ENCODE data around the gene TMEFF2.

TMEFF2 gene

DNA sequence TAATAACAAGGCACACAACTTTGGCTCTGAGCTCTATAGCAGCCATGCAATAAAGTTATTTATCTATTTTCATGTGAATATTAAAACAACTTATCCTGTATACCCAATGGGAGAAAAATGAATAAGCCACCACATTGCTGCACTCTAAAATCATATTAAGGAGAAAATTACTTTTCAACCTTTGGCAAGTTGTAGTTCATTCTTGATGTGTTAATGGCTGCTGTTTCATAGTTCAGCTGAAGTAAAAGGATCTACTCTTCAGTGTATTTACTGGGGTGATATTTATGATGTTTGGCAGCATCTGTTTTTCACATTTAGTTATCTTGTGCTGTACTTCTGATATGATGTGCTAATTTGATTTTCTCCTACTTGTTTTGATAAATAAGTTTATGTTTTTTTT lies 71.8 kb downstream of the TMEFF2 start:
- Histone ChIP-seq H3K4me2 (ENCODE audit: insufficient read depth, low read length, poor library complexity, severe bottlenecking) (no peak overlapping the region), H3K79me1 (ENCODE audit: low read depth, low read length) (no peaks in the 10 kb centered on the region), H4K8ac (ENCODE audit: low read depth, low read length) (no peak overlapping the region), H3K9me3 (replicated peaks in 1 of 2; ENCODE audit: control insufficient read depth in 2 of 2, insufficient read depth in 1 of 2, low read depth in 1 of 2, low read length in 2 of 2) (peaks cover 0 to 2% of the 10 kb centered on the region in 2 donors), H3K9ac (ENCODE audit: low read depth, low read length, poor library complexity) (no peak overlapping the region), H3K18ac (ENCODE audit: low read length) (no peak overlapping the region), H2BK5ac (ENCODE audit: low read length) (no peak overlapping the region), H3K36me3 (replicated peaks in 1 of 2; ENCODE audit: control insufficient read depth in 2 of 2, insufficient read depth in 2 of 2, low read length in 2 of 2) (no peaks in the 10 kb centered on the region), H3K14ac (ENCODE audit: low read length) (no peak overlapping the region), H3K23ac (ENCODE audit: low read depth, low read length, poor library complexity) (no peak overlapping the region), H3K27me3 (ENCODE audit: control insufficient read depth in 3 of 3, insufficient read depth in 3 of 3, low read depth in 1 of 3, low read length in 3 of 3) (no peaks in the 10 kb centered on the region), H3K4me1 (ENCODE audit: control insufficient read depth in 2 of 2, insufficient read depth in 1 of 2, low read depth in 1 of 2, low read length in 2 of 2) (no peaks in the 10 kb centered on the region), H3K4me3 (ENCODE audit: low read length in 2 of 2) (no peak overlapping the region), H2AFZ (ENCODE audit: low read length) (no peak overlapping the region), H2BK120ac (ENCODE audit: low read depth, low read length) (no peak overlapping the region), H3K27ac (replicated peaks; ENCODE audit: low read length) (no peak overlapping the region), H4K91ac (ENCODE audit: low read depth, low read length, poor library complexity) (no peak overlapping the region), H2BK12ac (ENCODE audit: low read length) (no peak overlapping the region), H3K4ac (ENCODE audit: low read length) (no peak overlapping the region), H2AK5ac (ENCODE audit: low read depth, low read length) (no peak overlapping the region), H2BK15ac (ENCODE audit: low read length) (no peak overlapping the region)
- no peak for DNase-seq (ENCODE audit: low spot score)

- peaks cover 3 to 4% of the 10 kb centered on the region in 2 donors for H3K9me3 ChIP-seq (replicated peaks in 1 of 2; ENCODE audit: control insufficient read depth in 2 of 2, insufficient read depth in 1 of 2, low read depth in 1 of 2, low read length in 2 of 2)
- H2BK15ac ChIP-seq (ENCODE audit: low read length) = no peak overlapping the region
- no peak overlapping the region for H2BK5ac ChIP-seq (ENCODE audit: low read length)
- H3K18ac ChIP-seq (ENCODE audit: low read length) = no peak overlapping the region
- no peak overlapping the region for H3K4me2 ChIP-seq (ENCODE audit: insufficient read depth, low read length, poor library complexity, severe bottlenecking)
- H4K91ac ChIP-seq (ENCODE audit: low read depth, low read length, poor library complexity) = no peak overlapping the region
- no peak overlapping the region for H3K27ac ChIP-seq (replicated peaks; ENCODE audit: low read length)
- no peak overlapping the region for H3K14ac ChIP-seq (ENCODE audit: low read length)
- H3K9ac ChIP-seq (ENCODE audit: low read depth, low read length, poor library complexity) = no peak overlapping the region
- no peaks in the 10 kb centered on the region for H3K79me1 ChIP-seq (ENCODE audit: low read depth, low read length)
- H4K8ac ChIP-seq (ENCODE audit: low read depth, low read length) = no peak overlapping the region
- no peak overlapping the region for H2BK120ac ChIP-seq (ENCODE audit: low read depth, low read length)
- no peaks in the 10 kb centered on the region for H3K36me3 ChIP-seq (replicated peaks in 1 of 2; ENCODE audit: control insufficient read depth in 2 of 2, insufficient read depth in 2 of 2, low read length in 2 of 2)
- H3K27me3 ChIP-seq (ENCODE audit: control insufficient read depth in 3 of 3, insufficient read depth in 3 of 3, low read depth in 1 of 3, low read length in 3 of 3) = no peaks in the 10 kb centered on the region
- no peak overlapping the region for H3K23ac ChIP-seq (ENCODE audit: low read depth, low read length, poor library complexity)
- H3K4ac ChIP-seq (ENCODE audit: low read length) = no peak overlapping the region
- no peaks in the 10 kb centered on the region for H3K4me1 ChIP-seq (ENCODE audit: control insufficient read depth in 2 of 2, insufficient read depth in 1 of 2, low read depth in 1 of 2, low read length in 2 of 2)
- H2AK5ac ChIP-seq (ENCODE audit: low read depth, low read length) = no peak overlapping the region
- no peak overlapping the region for H2BK12ac ChIP-seq (ENCODE audit: low read length)
- no peak for DNase-seq (ENCODE audit: low spot score)
- no peak overlapping the region for H3K4me3 ChIP-seq (ENCODE audit: low read length in 2 of 2)
- WGBS, 2 donors (ENCODE audit: extremely low coverage in 2 of 2, insufficient read length in 2 of 2, insufficient replicate concordance in 1 of 2) = no CpG with 5 or more reads among the region's 1 CpG
- no peak overlapping the region for H2AFZ ChIP-seq (ENCODE audit: low read length)
Observed at GRCh38 chr2:192122141-192122540, 72.6 kb downstream of the TMEFF2 start.

GRCh38 chr2:192119536-192119935 lies 75.2 kb downstream of the TMEFF2 start:
- Histone ChIP-seq H2BK15ac (ENCODE audit: low read length) (no peak overlapping the region), H3K36me3 (replicated peaks in 1 of 2; ENCODE audit: control insufficient read depth in 2 of 2, insufficient read depth in 2 of 2, low read length in 2 of 2) (no peaks in the 10 kb centered on the region), H3K14ac (ENCODE audit: low read length) (no peak overlapping the region), H2AFZ (ENCODE audit: low read length) (no peak overlapping the region), H3K27me3 (ENCODE audit: control insufficient read depth in 3 of 3, insufficient read depth in 3 of 3, low read depth in 1 of 3, low read length in 3 of 3) (no peaks in the 10 kb centered on the region), H2BK120ac (ENCODE audit: low read depth, low read length) (no peak overlapping the region), H3K23ac (ENCODE audit: low read depth, low read length, poor library complexity) (no peak overlapping the region), H3K18ac (ENCODE audit: low read length) (no peak overlapping the region), H3K27ac (replicated peaks; ENCODE audit: low read length) (no peak overlapping the region), H4K8ac (ENCODE audit: low read depth, low read length) (no peak overlapping the region), H2AK5ac (ENCODE audit: low read depth, low read length) (no peak overlapping the region), H2BK5ac (ENCODE audit: low read length) (no peak overlapping the region), H3K79me1 (ENCODE audit: low read depth, low read length) (no peaks in the 10 kb centered on the region), H2BK12ac (ENCODE audit: low read length) (no peak overlapping the region), H3K4me2 (ENCODE audit: insufficient read depth, low read length, poor library complexity, severe bottlenecking) (no peak overlapping the region), H3K4ac (ENCODE audit: low read length) (no peak overlapping the region), H3K9ac (ENCODE audit: low read depth, low read length, poor library complexity) (no peak overlapping the region), H3K4me3 (ENCODE audit: low read length in 2 of 2) (no peak overlapping the region), H3K9me3 (replicated peaks in 1 of 2; ENCODE audit: control insufficient read depth in 2 of 2, insufficient read depth in 1 of 2, low read depth in 1 of 2, low read length in 2 of 2) (peaks cover 3% of the 10 kb centered on the region in 2 donors), H3K4me1 (ENCODE audit: control insufficient read depth in 2 of 2, insufficient read depth in 1 of 2, low read depth in 1 of 2, low read length in 2 of 2) (no peaks in the 10 kb centered on the region), H4K91ac (ENCODE audit: low read depth, low read length, poor library complexity) (no peak overlapping the region)
- DNase-seq (ENCODE audit: low spot score) = no peak
- WGBS, 2 donors (ENCODE audit: extremely low coverage in 2 of 2, insufficient read length in 2 of 2, insufficient replicate concordance in 1 of 2) = no CpG with 5 or more reads among the region's 1 CpG

- H3K79me1 ChIP-seq (ENCODE audit: low read depth, low read length) = no peaks in the 10 kb centered on the region
- H3K18ac ChIP-seq (ENCODE audit: low read length) = no peak overlapping the region
- DNase-seq (ENCODE audit: low spot score) = no peak
- no CpG with 5 or more reads among the region's 2 CpGs for WGBS, 2 donors (ENCODE audit: extremely low coverage in 2 of 2, insufficient read length in 2 of 2, insufficient replicate concordance in 1 of 2)
- no peak overlapping the region for H2AK5ac ChIP-seq (ENCODE audit: low read depth, low read length)
- H3K27ac ChIP-seq (replicated peaks; ENCODE audit: low read length) = no peak overlapping the region
- H2BK12ac ChIP-seq (ENCODE audit: low read length) = no peak overlapping the region
- no peak overlapping the region for H3K4me3 ChIP-seq (ENCODE audit: low read length in 2 of 2)
- H3K9me3 ChIP-seq (replicated peaks in 1 of 2; ENCODE audit: control insufficient read depth in 2 of 2, insufficient read depth in 1 of 2, low read depth in 1 of 2, low read length in 2 of 2) = peaks cover 3% of the 10 kb centered on the region in 2 donors
- no peak overlapping the region for H3K14ac ChIP-seq (ENCODE audit: low read length)
- no peak overlapping the region for H3K4ac ChIP-seq (ENCODE audit: low read length)
- no peak overlapping the region for H3K23ac ChIP-seq (ENCODE audit: low read depth, low read length, poor library complexity)
- no peak overlapping the region for H2AFZ ChIP-seq (ENCODE audit: low read length)
- no peak overlapping the region for H2BK15ac ChIP-seq (ENCODE audit: low read length)
- no peaks in the 10 kb centered on the region for H3K36me3 ChIP-seq (replicated peaks in 1 of 2; ENCODE audit: control insufficient read depth in 2 of 2, insufficient read depth in 2 of 2, low read length in 2 of 2)
- no peaks in the 10 kb centered on the region for H3K4me1 ChIP-seq (ENCODE audit: control insufficient read depth in 2 of 2, insufficient read depth in 1 of 2, low read depth in 1 of 2, low read length in 2 of 2)
- no peak overlapping the region for H4K8ac ChIP-seq (ENCODE audit: low read depth, low read length)
- no peak overlapping the region for H3K9ac ChIP-seq (ENCODE audit: low read depth, low read length, poor library complexity)
- H2BK120ac ChIP-seq (ENCODE audit: low read depth, low read length) = no peak overlapping the region
- no peak overlapping the region for H3K4me2 ChIP-seq (ENCODE audit: insufficient read depth, low read length, poor library complexity, severe bottlenecking)
- H3K27me3 ChIP-seq (ENCODE audit: control insufficient read depth in 3 of 3, insufficient read depth in 3 of 3, low read depth in 1 of 3, low read length in 3 of 3) = no peaks in the 10 kb centered on the region
- no peak overlapping the region for H2BK5ac ChIP-seq (ENCODE audit: low read length)
- no peak overlapping the region for H4K91ac ChIP-seq (ENCODE audit: low read depth, low read length, poor library complexity)
Observed at GRCh38 chr2:192117705-192118104, 77.0 kb downstream of the TMEFF2 start.

All from neuronal stem cell (in vitro differentiated cells).